SK-N-DZ (cell line): ENCODE results near the gene CFAP20DC.

Source experiments
- DNase-seq: peaks from one replicate; pipeline ENCODE4 v3.0.0-alpha.2; 2015; ENCODE audit warnings: low spot score

The CFAP20DC gene

GRCh38 chr3:58804914-58805313, 244.9 kb downstream of the CFAP20DC start:
- DNase-seq = no peak

GRCh38 chr3:58801541-58801940, 248.3 kb downstream of the CFAP20DC start:
- peak; percentile 24 for DNase-seq

- no peak for DNase-seq
These were observed 248.9 kb downstream of the CFAP20DC start for GRCh38 chr3:58800940-58801339.

GRCh38 chr3:58800032-58800431, 249.8 kb downstream of the CFAP20DC start:
- no peak for DNase-seq

- no peak for DNase-seq
These were observed 250.6 kb downstream of the CFAP20DC start for GRCh38 chr3:58799271-58799670.

- DNase-seq = no peak
These were observed 251.5 kb downstream of the CFAP20DC start for GRCh38 chr3:58798312-58798711.

GRCh38 chr3:58794750-58795149, 255.1 kb downstream of the CFAP20DC start:
- no peak for DNase-seq

- no peak for DNase-seq
These were observed 255.9 kb downstream of the CFAP20DC start for GRCh38 chr3:58793938-58794337.

- DNase-seq = no peak
These were observed 256.8 kb downstream of the CFAP20DC start for GRCh38 chr3:58792921-58793451.

GRCh38 chr3:58789385-58789784, 260.4 kb downstream of the CFAP20DC start:
- DNase-seq = no peak

- DNase-seq = no peak
These were observed 264.9 kb downstream of the CFAP20DC start for GRCh38 chr3:58784888-58785287.

GRCh38 chr3:58784425-58784824, 265.4 kb downstream of the CFAP20DC start:
- DNase-seq = no peak

- no peak for DNase-seq
These were observed 266.0 kb downstream of the CFAP20DC start for GRCh38 chr3:58783845-58784244.

GRCh38 chr3:58779934-58780333, 269.9 kb downstream of the CFAP20DC start:
- DNase-seq = no peak

GRCh38 chr3:58776231-58776630, 273.6 kb downstream of the CFAP20DC start:
- no peak for DNase-seq

GRCh38 chr3:58772462-58772861, 277.4 kb downstream of the CFAP20DC start:
- DNase-seq = no peak

GRCh38 chr3:58769065-58769464, 280.8 kb downstream of the CFAP20DC start:
- no peak for DNase-seq

GRCh38 chr3:58766587-58767282, 283.1 kb downstream of the CFAP20DC start:
- no peak for DNase-seq

- DNase-seq = no peak
These were observed 294.7 kb downstream of the CFAP20DC start for GRCh38 chr3:58755150-58755549.

GRCh38 chr3:58754074-58754473, 295.8 kb downstream of the CFAP20DC start:
- no peak for DNase-seq

- DNase-seq = peak; percentile 70
These were observed 297.8 kb downstream of the CFAP20DC start for GRCh38 chr3:58751882-58752567.

- DNase-seq = no peak
These were observed 298.6 kb downstream of the CFAP20DC start for GRCh38 chr3:58751235-58751634.

- no peak for DNase-seq
These were observed 299.9 kb downstream of the CFAP20DC start for GRCh38 chr3:58749948-58750347.
